ENCODE data around the gene KCNMA1. TPM values are rescaled to one million over a fixed set of nuclear protein-coding genes. Genes with fewer than 3 reads are reported as not detected.

The KCNMA1 gene
- total and polyA plus RNA-seq, 8 donors: 0.92 to 155 (median 54.3) TPM

DNA sequence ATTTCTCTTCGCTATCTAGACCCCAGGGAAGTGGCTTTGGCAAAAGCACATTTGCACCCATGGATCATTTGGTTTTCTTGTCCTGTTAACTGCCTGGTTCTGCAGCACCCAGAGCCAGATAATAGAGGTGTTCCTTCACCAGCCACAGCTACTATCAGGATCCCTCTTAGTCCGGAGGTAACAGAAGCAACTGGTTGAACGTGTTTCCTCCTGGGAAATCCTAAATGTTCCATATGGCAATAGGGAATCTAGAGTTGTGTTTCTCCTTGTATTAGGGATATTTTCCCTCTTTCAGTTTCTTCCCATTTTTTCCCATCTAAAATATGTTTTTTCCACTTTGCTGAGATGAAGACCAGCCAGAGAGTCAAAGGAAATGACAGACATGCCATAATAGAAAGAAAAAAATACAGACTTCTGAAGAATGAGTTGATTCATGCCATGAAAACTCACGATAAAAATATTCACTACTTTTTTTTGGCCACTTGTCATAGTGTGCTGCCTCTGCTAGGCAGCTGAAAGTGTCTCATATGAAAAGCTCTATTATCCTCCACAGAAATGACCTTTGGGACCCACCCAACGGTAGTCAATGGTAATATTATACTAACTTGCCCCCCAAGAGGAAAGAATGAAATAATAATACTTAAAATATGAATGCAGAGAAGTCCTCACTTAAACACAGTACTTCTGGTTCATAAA is 472.8 kb downstream of the KCNMA1 start:
- intact Hi-C loops (cut with DNase I; ENCODE audit: low total_unique reads): no loop called here
- TF ChIP-seq POLR2AphosphoS5 (IDR thresholded peaks at IDR 0.05) (no peak), EP300 (IDR thresholded peaks at IDR 0.05) (no peak), POLR2A (IDR thresholded peaks at IDR 0.05) (no peak)
- TF ChIP-seq, protein P1, sequence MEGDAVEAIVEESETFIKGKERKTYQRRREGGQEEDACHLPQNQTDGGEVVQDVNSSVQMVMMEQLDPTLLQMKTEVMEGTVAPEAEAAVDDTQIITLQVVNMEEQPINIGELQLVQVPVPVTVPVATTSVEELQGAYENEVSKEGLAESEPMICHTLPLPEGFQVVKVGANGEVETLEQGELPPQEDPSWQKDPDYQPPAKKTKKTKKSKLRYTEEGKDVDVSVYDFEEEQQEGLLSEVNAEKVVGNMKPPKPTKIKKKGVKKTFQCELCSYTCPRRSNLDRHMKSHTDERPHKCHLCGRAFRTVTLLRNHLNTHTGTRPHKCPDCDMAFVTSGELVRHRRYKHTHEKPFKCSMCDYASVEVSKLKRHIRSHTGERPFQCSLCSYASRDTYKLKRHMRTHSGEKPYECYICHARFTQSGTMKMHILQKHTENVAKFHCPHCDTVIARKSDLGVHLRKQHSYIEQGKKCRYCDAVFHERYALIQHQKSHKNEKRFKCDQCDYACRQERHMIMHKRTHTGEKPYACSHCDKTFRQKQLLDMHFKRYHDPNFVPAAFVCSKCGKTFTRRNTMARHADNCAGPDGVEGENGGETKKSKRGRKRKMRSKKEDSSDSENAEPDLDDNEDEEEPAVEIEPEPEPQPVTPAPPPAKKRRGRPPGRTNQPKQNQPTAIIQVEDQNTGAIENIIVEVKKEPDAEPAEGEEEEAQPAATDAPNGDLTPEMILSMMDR (IDR thresholded peaks at IDR 0.05): no peak
- peak overlapping the region in 2 of 5 donors; percentile 8 to 25 for H3K27ac ChIP-seq
- peaks cover 0 to 39% (median 9%) of the 10 kb centered on the region in 4 donors for H3K4me1 ChIP-seq
- H3K36me3 ChIP-seq: no peaks in the 10 kb centered on the region
- WGBS, 5 donors: 54 to 59% (median 55%) methylated on average over 5 of the region's 5 CpGs
- H3K27me3 ChIP-seq: peaks cover 0 to 7% (median 0%) of the 10 kb centered on the region in 3 donors
- no peak for DNase-seq
- no peak overlapping the region for H3K4me3 ChIP-seq
- no peaks in the 10 kb centered on the region for H3K9me3 ChIP-seq

DNA sequence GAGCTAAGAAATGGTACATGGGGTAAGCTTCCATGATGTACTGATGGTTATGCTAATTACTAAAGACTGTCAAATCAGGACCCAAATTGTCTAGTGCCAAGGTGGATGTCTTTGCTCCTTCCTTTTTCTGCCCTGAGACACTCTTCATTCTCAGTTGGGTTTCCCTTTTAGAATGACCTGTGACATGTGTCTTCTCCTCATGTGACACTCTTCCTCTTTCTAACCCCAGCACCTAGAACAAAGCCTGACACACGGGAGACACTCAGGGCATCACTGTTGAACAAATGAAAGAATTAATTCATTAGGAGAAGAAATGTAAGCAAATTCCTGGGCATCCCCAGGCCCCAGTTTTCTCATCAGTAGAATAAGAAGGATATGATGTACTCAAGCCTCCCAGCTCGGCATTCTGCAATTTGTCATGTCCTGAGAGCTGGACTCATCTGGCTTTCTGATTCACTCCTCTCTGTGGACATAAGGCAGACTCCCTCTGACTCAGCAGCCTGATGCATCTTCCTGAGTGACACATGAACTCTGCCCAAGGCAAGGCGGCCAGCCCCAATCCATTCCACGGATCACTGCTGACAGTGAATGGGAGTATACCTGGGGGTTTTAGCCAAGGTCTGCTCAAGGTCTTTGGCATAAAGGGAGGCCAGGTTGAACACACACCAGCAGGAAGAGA is 473.8 kb downstream of the KCNMA1 start:
- intact Hi-C loops (cut with DNase I; ENCODE audit: low total_unique reads): no loop called here
- Histone ChIP-seq H3K27me3 (peaks cover 0 to 7% (median 0%) of the 10 kb centered on the region in 3 donors), H3K27ac (peak overlapping the region in 2 of 5 donors; percentile 8 to 25), H3K4me3 (no peak overlapping the region), H3K4me1 (peaks cover 0 to 45% (median 9%) of the 10 kb centered on the region in 4 donors), H3K9me3 (no peaks in the 10 kb centered on the region), H3K36me3 (no peaks in the 10 kb centered on the region)
- DNase-seq: peak in 1 of 2 donors; percentile 81
- 46 to 63% (median 57%) methylated on average over 4 of the region's 4 CpGs for WGBS, 5 donors
- TF ChIP-seq POLR2A (IDR thresholded peaks at IDR 0.05): no peak
- TF ChIP-seq POLR2AphosphoS5 (IDR thresholded peaks at IDR 0.05): peak in 2 of 3 donors; percentile 35 to 95

DNA sequence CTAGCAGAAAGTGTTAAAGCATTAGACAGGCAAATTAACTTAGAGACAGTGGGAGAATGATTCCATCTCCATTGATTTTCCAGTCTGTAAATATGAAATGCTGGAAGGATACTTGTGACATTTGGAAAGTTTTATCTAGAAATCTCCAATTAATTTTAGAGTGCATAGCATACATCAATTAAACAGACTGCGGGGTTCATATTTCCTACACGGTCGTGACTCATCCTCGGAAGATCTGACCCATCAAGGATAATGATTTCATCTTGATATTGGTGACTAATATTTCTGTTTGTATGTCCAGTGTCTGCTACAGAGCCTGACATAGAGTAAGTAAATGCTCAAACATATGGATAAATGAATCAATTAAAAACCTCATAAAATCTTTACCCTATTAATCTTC is 474.9 kb downstream of the KCNMA1 start:
- H3K27me3 ChIP-seq: peaks cover 0 to 7% (median 0%) of the 10 kb centered on the region in 3 donors
- H3K36me3 ChIP-seq: no peaks in the 10 kb centered on the region
- no peak overlapping the region for H3K4me3 ChIP-seq
- H3K4me1 ChIP-seq: peaks cover 0 to 41% (median 9%) of the 10 kb centered on the region in 4 donors
- DNase-seq: no peak
- TF ChIP-seq POLR2A (IDR thresholded peaks at IDR 0.05) (no peak), POLR2AphosphoS5 (IDR thresholded peaks at IDR 0.05) (no peak), EP300 (IDR thresholded peaks at IDR 0.05) (no peak)
- TF ChIP-seq, protein P1 (IDR thresholded peaks at IDR 0.05): no peak
- no peaks in the 10 kb centered on the region for H3K9me3 ChIP-seq
- WGBS, 5 donors: 84 to 92% (median 88%) methylated on average over 4 of the region's 4 CpGs
- H3K27ac ChIP-seq: no peak overlapping the region
- intact Hi-C loops (cut with DNase I; ENCODE audit: low total_unique reads): no loop called here

DNA sequence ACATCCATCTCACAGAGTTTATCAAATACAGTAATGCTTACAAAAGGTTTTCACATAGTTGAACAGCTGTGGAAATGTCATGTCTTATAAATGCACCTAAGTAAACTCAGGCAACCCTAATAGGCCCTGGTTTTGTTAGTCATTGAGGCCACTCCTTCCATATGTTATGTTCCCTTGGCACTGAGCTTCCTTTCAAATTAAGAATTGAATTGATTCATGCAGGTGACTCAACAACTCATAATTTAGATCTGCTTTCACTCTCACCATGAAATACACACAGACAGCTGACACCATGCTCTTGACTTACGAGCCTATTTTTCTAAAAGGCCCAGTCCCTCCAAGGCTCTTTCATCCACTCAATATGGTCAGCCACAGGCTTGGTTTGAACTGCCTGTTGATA is 476.9 kb downstream of the KCNMA1 start:
- peak in 1 of 2 donors; percentile 54 for DNase-seq
- Histone ChIP-seq H3K36me3 (no peaks in the 10 kb centered on the region), H3K9me3 (no peaks in the 10 kb centered on the region), H3K27me3 (peaks cover 0 to 7% (median 0%) of the 10 kb centered on the region in 3 donors), H3K4me1 (peaks cover 0 to 40% (median 12%) of the 10 kb centered on the region in 4 donors), H3K27ac (no peak overlapping the region), H3K4me3 (no peak overlapping the region)
- TF ChIP-seq POLR2AphosphoS5 (IDR thresholded peaks at IDR 0.05): peak in 1 of 3 donors; percentile 58
- no peak for TF ChIP-seq POLR2A (IDR thresholded peaks at IDR 0.05)
- intact Hi-C loops (cut with DNase I; ENCODE audit: low total_unique reads): no loop called here
- WGBS, 5 donors: 50 to 93% (median 81%) methylated on average over 1 of the region's 1 CpG

DNA sequence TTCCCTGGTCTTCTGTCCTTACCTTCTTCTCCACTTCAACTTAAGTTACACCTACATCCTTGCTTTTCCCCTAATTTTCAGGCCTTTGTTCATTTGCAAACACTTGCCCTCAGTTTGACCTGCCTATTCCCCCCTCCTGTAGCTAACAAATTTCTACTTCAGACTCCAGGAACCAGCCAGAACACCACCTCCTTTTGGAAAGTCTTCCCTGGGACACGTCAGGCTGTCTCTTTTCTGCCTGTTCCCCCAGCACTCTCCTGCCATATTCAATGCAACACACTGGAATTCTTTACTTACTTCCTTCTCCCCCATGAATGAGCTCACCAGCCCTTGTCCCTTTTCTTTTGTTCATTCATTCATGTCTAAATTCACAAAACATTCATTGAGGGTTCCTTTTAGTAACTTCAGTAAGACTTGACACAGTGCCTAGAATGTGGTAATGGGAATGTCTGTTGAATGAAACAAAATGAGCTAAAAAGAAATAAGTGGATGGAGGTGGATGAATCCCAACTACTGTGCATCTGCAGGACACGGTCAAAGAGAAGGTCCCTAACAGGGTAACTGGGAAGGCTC is 478.0 kb downstream of the KCNMA1 start:
- intact Hi-C loops (cut with DNase I; ENCODE audit: low total_unique reads): no loop called here
- Histone ChIP-seq H3K27ac (peak overlapping the region in 1 of 5 donors; percentile 7), H3K27me3 (peaks cover 0 to 6% (median 0%) of the 10 kb centered on the region in 3 donors), H3K9me3 (no peaks in the 10 kb centered on the region), H3K4me1 (peaks cover 0 to 30% (median 10%) of the 10 kb centered on the region in 4 donors), H3K36me3 (no peaks in the 10 kb centered on the region), H3K4me3 (no peak overlapping the region)
- peak in 1 of 2 donors; percentile 38 for DNase-seq
- 66 to 92% (median 80%) methylated on average over 2 of the region's 2 CpGs for WGBS, 5 donors
- TF ChIP-seq, protein P1 (IDR thresholded peaks at IDR 0.05): no peak
- TF ChIP-seq EP300 (IDR thresholded peaks at IDR 0.05) (no peak), POLR2AphosphoS5 (IDR thresholded peaks at IDR 0.05) (no peak), POLR2A (IDR thresholded peaks at IDR 0.05) (no peak)
